ENCODE data around the gene SLC22A31. TPM values are rescaled to one million over a fixed set of nuclear protein-coding genes. Genes with fewer than 3 reads are reported as not detected.

SLC22A31 gene
- total RNA-seq, 2 experiments from 2014 or later = not detected

DNA sequence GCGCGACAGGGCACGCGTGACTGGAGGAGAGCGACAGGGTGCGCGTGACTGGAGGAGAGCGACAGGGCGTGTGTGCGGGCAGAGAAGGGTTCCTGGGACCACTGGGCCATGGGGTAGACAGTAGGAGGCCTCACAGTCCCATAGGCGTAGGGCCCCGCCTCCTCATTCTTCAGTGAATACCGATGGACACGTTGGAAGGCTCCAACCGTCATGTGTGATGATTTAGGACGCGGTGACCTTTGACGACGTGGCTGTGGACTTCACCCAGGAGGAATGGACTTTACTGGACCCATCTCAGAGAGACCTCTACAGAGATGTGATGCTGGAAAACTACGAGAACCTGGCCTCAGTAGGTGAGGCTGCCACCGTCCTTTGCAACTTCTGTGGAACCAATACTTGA, 22.6 kb upstream of the SLC22A31 start:
- Histone ChIP-seq H2AFZ (ENCODE audit: low read length) (no peak overlapping the region), H3K4me1 (ENCODE audit: insufficient read depth, low read length, poor library complexity, severe bottlenecking) (no peaks in the 10 kb centered on the region), H3K4me2 (ENCODE audit: low read length) (no peak overlapping the region), H3K79me2 (ENCODE audit: insufficient read depth, low read depth, low read length) (peaks cover 4% of the 10 kb centered on the region; the same call in 1 of the 2 replicates), H3K4me3 (ENCODE audit: low read depth, low read length, poor library complexity, severe bottlenecking) (no peak overlapping the region), H3K27ac (ENCODE audit: low read depth, low read length, poor library complexity, severe bottlenecking) (no peak overlapping the region), H3K9me3 (ENCODE audit: low read length) (no peaks in the 10 kb centered on the region), H4K20me1 (ENCODE audit: insufficient read depth, low read length) (no peaks in the 10 kb centered on the region), H3K9me2 (ENCODE audit: insufficient read depth, low read length) (no peaks in the 10 kb centered on the region), H3K36me3 (ENCODE audit: insufficient read depth, low read length) (peaks cover 46% of the 10 kb centered on the region)
- TF ChIP-seq, protein P1, sequence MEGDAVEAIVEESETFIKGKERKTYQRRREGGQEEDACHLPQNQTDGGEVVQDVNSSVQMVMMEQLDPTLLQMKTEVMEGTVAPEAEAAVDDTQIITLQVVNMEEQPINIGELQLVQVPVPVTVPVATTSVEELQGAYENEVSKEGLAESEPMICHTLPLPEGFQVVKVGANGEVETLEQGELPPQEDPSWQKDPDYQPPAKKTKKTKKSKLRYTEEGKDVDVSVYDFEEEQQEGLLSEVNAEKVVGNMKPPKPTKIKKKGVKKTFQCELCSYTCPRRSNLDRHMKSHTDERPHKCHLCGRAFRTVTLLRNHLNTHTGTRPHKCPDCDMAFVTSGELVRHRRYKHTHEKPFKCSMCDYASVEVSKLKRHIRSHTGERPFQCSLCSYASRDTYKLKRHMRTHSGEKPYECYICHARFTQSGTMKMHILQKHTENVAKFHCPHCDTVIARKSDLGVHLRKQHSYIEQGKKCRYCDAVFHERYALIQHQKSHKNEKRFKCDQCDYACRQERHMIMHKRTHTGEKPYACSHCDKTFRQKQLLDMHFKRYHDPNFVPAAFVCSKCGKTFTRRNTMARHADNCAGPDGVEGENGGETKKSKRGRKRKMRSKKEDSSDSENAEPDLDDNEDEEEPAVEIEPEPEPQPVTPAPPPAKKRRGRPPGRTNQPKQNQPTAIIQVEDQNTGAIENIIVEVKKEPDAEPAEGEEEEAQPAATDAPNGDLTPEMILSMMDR (conservative IDR thresholded peaks at IDR 0.05; ENCODE audit: low read length) = no peak
- TF ChIP-seq EZH2phosphoT487 (IDR thresholded peaks at IDR 0.05; ENCODE audit: borderline replicate concordance, low read depth, low read length) = no peak
- POLR2A ChIA-PET = no interaction called here
- CTCF ChIA-PET (ENCODE audit: unreplicated experiment) = no interaction called here
- intact Hi-C loops (cut with micrococcal nuclease; ENCODE audit: unreplicated experiment) = no loop called here
- no peak for DNase-seq (ENCODE audit: low spot score)
- no TSS peak for BruUV-seq (replicated peaks)

DNA sequence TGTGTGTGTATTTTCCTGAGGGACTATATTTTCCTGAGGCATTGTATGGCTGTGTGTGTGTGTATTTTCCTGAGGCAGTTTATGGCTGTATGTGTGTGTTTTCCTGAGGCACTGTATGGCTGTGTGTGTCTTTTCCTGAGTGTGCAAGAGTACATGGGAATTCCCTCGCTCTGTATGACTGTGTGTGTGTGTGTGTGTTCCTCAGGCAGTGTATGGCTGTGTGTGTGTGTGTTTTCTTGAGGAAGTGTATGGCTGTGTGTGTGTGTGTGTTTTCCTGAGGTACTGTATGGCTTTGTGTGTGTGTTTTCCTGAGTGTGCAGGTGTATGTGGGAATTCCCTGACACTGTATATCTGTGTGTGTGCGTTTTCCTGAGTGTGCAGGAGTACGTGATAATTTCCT, 21.3 kb upstream of the SLC22A31 start:
- Histone ChIP-seq H3K9me2 (ENCODE audit: insufficient read depth, low read length) (no peaks in the 10 kb centered on the region), H3K9me3 (ENCODE audit: low read length) (no peaks in the 10 kb centered on the region), H3K4me3 (ENCODE audit: low read depth, low read length, poor library complexity, severe bottlenecking) (no peak overlapping the region), H2AFZ (ENCODE audit: low read length) (no peak overlapping the region), H3K36me3 (ENCODE audit: insufficient read depth, low read length) (peaks cover 33% of the 10 kb centered on the region; the same call in 1 of the 2 replicates), H3K4me1 (ENCODE audit: insufficient read depth, low read length, poor library complexity, severe bottlenecking) (peaks cover 4% of the 10 kb centered on the region), H3K79me2 (ENCODE audit: insufficient read depth, low read depth, low read length) (peaks cover 10% of the 10 kb centered on the region; the same call in 1 of the 2 replicates), H3K27ac (ENCODE audit: low read depth, low read length, poor library complexity, severe bottlenecking) (no peak overlapping the region), H3K4me2 (ENCODE audit: low read length) (no peak overlapping the region), H4K20me1 (ENCODE audit: insufficient read depth, low read length) (no peaks in the 10 kb centered on the region; the same call in 1 of the 2 replicates)
- DNase-seq (ENCODE audit: low spot score) = no peak
- intact Hi-C loops (cut with micrococcal nuclease; ENCODE audit: unreplicated experiment) = no loop called here
- BruUV-seq (replicated peaks) = no TSS peak
- no peak for TF ChIP-seq EZH2phosphoT487 (IDR thresholded peaks at IDR 0.05; ENCODE audit: borderline replicate concordance, low read depth, low read length)
- TF ChIP-seq, protein P1 (conservative IDR thresholded peaks at IDR 0.05; ENCODE audit: low read length) = no peak
- CTCF ChIA-PET (ENCODE audit: unreplicated experiment) = no interaction called here
- POLR2A ChIA-PET = no interaction called here

DNA sequence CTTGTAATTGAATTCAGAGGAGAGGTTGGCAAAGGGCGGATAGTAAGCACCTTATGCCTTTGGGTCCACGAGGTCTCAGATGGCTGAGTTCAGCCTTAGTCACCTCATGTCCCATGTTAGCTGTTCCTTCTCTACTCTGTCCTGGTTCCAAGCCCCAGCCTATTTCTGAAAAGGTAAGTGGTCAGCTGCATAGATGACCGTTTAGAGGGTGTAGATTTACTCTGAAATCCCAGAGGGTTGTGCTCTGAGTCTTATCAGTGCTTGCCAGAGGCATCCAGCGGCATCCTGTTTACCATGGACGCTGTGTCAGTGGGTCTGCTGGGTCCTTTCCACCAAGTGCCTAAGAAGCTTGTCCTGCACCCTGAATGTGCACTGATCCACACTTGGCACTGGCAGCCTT, 19.0 kb upstream of the SLC22A31 start:
- no peaks in the 10 kb centered on the region for H3K9me3 ChIP-seq (ENCODE audit: low read length)
- no peak overlapping the region for H3K4me2 ChIP-seq (ENCODE audit: low read length)
- no peak for DNase-seq (ENCODE audit: low spot score)
- TF ChIP-seq EZH2phosphoT487 (IDR thresholded peaks at IDR 0.05; ENCODE audit: borderline replicate concordance, low read depth, low read length) = no peak
- TF ChIP-seq, protein P1 (conservative IDR thresholded peaks at IDR 0.05; ENCODE audit: low read length) = no peak
- no peaks in the 10 kb centered on the region; the same call in 1 of the 2 replicates for H4K20me1 ChIP-seq (ENCODE audit: insufficient read depth, low read length)
- H3K79me2 ChIP-seq (ENCODE audit: insufficient read depth, low read depth, low read length) = peaks cover 11% of the 10 kb centered on the region; the same call in 1 of the 2 replicates
- CTCF ChIA-PET (ENCODE audit: unreplicated experiment) = no interaction called here
- no TSS peak for BruUV-seq (replicated peaks)
- no peaks in the 10 kb centered on the region for H3K9me2 ChIP-seq (ENCODE audit: insufficient read depth, low read length)
- peaks cover 5% of the 10 kb centered on the region for H3K4me1 ChIP-seq (ENCODE audit: insufficient read depth, low read length, poor library complexity, severe bottlenecking)
- H3K4me3 ChIP-seq (ENCODE audit: low read depth, low read length, poor library complexity, severe bottlenecking) = no peak overlapping the region
- no peak overlapping the region for H2AFZ ChIP-seq (ENCODE audit: low read length)
- intact Hi-C loops (cut with micrococcal nuclease; ENCODE audit: unreplicated experiment) = loop anchor here (5.0 kb wide), 1 partner anchor 482 kb away; no protein-coding TSS in a partner anchor
- no peak overlapping the region for H3K27ac ChIP-seq (ENCODE audit: low read depth, low read length, poor library complexity, severe bottlenecking)
- POLR2A ChIA-PET = no interaction called here
- peaks cover 23% of the 10 kb centered on the region; the same call in 1 of the 2 replicates for H3K36me3 ChIP-seq (ENCODE audit: insufficient read depth, low read length)
